HepG2 (cell line): ENCODE data around the gene STAG3. TPM values are rescaled to one million over a fixed set of nuclear protein-coding genes. Genes with fewer than 3 reads are reported as not detected.

Experiments used
- CREB1 ChIP-seq, 2 experiments: fragments of 450-650 bp in 1 of 2; IDR thresholded peaks; 2 replicates each; pipeline ENCODE4 v1.6.1; 2016 to 2017; ENCODE audit warnings: control low read depth in 1 of 2, mild to moderate bottlenecking in 1 of 2, missing compliant biosample characterization in 1 of 2, missing genetic modification characterization in 1 of 2
- EP300 ChIP-seq, 3 experiments: sonication (generic) in 1 of 3; formaldehyde crosslinking in 1 of 3; IDR thresholded peaks; 2 replicates each; pipeline versions ENCODE4 v1.5.1 to v1.6.1; 2011 to 2020; ENCODE audit warnings: low read depth in 2 of 3, low read length in 2 of 3, borderline replicate concordance in 1 of 3, improper control_type of control experiment in 1 of 3, mild to moderate bottlenecking in 1 of 3, missing genetic modification reagents in 1 of 3, moderate library complexity in 1 of 3
- GABPA ChIP-seq, 2 experiments: IDR thresholded peaks; 2 replicates each; pipeline ENCODE4 v1.6.1; 2011 to 2016; ENCODE audit warnings: low read depth in 2 of 2, low read length in 1 of 2, missing biosample characterization in 1 of 2, missing genetic modification characterization in 1 of 2
- HDAC2 ChIP-seq: sonication (generic); formaldehyde crosslinking; IDR thresholded peaks from 2 replicates; pipeline ENCODE4 v1.4.0; 2020; ENCODE audit warnings: missing genetic modification reagents
- HOXD1 ChIP-seq: sonication (generic); formaldehyde crosslinking; IDR thresholded peaks from 2 replicates; pipeline ENCODE4 v1.5.0; 2020; ENCODE audit warnings: missing genetic modification reagents
- NR3C1 ChIP-seq: sonication (generic); formaldehyde crosslinking; IDR thresholded peaks from 2 replicates; pipeline ENCODE4 v1.4.0; 2020; ENCODE audit warnings: missing genetic modification reagents
- SP2 ChIP-seq: sonication (generic); formaldehyde crosslinking; IDR thresholded peaks from 2 replicates; pipeline ENCODE4 v1.5.1; 2020; ENCODE audit warnings: mild to moderate bottlenecking, missing genetic modification reagents
- YEATS2 ChIP-seq: sonication (generic); formaldehyde crosslinking; IDR thresholded peaks from 2 replicates; pipeline ENCODE4 v1.4.0; 2020; ENCODE audit warnings: missing genetic modification reagents, borderline replicate concordance
- YEATS4 ChIP-seq: sonication (generic); formaldehyde crosslinking; IDR thresholded peaks from 2 replicates; pipeline ENCODE4 v1.4.0; 2020; ENCODE audit warnings: missing genetic modification reagents, borderline replicate concordance
- ZNF331 ChIP-seq: sonication (generic); formaldehyde crosslinking; IDR thresholded peaks from 2 replicates; pipeline ENCODE4 v1.4.0; 2020; ENCODE audit warnings: missing genetic modification reagents
- ZNF335 ChIP-seq: sonication (generic); formaldehyde crosslinking; IDR thresholded peaks from 2 replicates; pipeline ENCODE4 v1.4.0; 2020; ENCODE audit warnings: missing genetic modification reagents
- ZNF737 ChIP-seq: sonication (generic); formaldehyde crosslinking; IDR thresholded peaks from 2 replicates; pipeline ENCODE4 v1.5.0; 2020; ENCODE audit warnings: missing genetic modification reagents, mild to moderate bottlenecking, borderline replicate concordance
- polyA plus RNA-seq, 8 experiments: library from polyadenylated mRNA; depleted of rRNA in 3 of 8; stranded (reverse) in 7 of 8; unstranded in 1 of 8; fragments of >200 nt; fragmentation: Illumina TruSeq in 4 of 8; extraction: Trizol in 4 of 8; gene quantifications; 2 replicates each; pipeline versions ENCODE4 v1.2.1 to v1.2.3, GENCODE V29; 2011 to 2016; ENCODE audit warnings: low read depth in 4 of 8, missing spikeins in 1 of 8, mixed read lengths in 1 of 8; ENCODE audit not compliant: insufficient read depth in 1 of 8
- total RNA-seq, 5 experiments: library from RNA; depleted of rRNA; stranded (reverse); fragments of >200 nt; fragmentation: Illumina TruSeq; extraction: Trizol; gene quantifications; 2 replicates each; pipeline ENCODE4 v1.2.3, GENCODE V29; 2016; ENCODE audit warnings: low read depth in 1 of 5
- TF ChIP-seq, protein P1 (sequence below): sonication (generic); formaldehyde crosslinking; IDR thresholded peaks from 2 replicates; pipeline ENCODE4 v1.4.0; 2020; ENCODE audit warnings: low read depth, missing genetic modification reagents
- TF ChIP-seq, protein P2 (sequence below), 2 experiments: fragments of 450-650 bp in 1 of 2; sonication (generic) in 1 of 2; formaldehyde crosslinking; IDR thresholded peaks; 2 replicates each; pipeline versions ENCODE4 v1.5.0 to v1.8.0; 2020 to 2022; ENCODE audit warnings: mild to moderate bottlenecking in 1 of 2, missing genetic modification reagents in 1 of 2
- TF ChIP-seq, protein P3 (sequence below): IDR thresholded peaks from 2 replicates; pipeline ENCODE4 v1.4.0; 2020; ENCODE audit warnings: mild to moderate bottlenecking, missing genetic modification reagents

STAG3 gene
- total and polyA plus RNA-seq, 2 of the 13 experiments (the other 11 are each of a cell fraction or from before 2014, with no cell fraction given), result 0.09 to 0.33 TPM

DNA sequence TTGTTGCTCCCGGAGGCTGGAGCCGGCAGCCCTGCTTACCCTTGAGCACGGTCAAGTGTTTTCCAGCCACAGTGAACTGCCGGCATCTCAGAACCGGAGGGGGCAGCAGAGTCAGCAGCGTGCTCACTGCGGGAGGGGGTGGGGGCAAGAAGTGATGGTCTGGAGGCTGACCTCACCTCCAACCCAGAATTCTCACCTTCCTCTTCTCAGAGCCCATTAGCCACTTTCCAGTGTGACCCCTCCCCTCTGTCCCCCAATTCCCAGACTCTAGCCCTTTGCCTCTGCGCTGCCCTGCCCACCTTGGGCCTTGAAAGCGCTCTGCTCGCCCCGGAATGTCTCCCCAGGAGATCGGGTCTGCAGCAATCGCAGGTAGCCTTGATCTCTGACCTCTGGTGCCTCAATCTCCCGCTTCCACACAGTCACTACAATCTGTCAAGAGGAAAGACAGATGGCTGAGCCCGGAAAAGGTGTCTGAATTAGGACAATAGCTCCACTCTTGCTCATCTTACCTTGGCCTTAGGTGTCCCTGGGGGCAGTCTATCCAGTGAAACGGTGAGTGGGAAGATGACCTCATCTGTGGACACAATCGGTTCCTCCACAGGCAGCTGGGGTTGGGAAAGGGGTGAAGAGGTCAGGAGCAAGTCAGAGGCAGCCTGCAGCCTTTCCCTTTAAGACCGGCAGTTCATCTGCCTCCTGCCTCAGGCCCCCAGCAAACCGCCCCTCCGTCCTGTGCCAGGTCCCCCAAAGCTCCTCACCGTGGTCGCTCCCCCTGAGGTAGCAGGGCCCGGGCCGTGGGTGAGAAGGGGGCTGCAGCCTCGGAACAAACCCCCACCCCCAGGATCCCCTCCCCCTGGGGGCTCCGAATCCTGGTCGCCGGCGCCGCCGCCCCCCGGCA, 20.1 kb upstream of the STAG3 start (continued):
- TF ChIP-seq, protein P1, sequence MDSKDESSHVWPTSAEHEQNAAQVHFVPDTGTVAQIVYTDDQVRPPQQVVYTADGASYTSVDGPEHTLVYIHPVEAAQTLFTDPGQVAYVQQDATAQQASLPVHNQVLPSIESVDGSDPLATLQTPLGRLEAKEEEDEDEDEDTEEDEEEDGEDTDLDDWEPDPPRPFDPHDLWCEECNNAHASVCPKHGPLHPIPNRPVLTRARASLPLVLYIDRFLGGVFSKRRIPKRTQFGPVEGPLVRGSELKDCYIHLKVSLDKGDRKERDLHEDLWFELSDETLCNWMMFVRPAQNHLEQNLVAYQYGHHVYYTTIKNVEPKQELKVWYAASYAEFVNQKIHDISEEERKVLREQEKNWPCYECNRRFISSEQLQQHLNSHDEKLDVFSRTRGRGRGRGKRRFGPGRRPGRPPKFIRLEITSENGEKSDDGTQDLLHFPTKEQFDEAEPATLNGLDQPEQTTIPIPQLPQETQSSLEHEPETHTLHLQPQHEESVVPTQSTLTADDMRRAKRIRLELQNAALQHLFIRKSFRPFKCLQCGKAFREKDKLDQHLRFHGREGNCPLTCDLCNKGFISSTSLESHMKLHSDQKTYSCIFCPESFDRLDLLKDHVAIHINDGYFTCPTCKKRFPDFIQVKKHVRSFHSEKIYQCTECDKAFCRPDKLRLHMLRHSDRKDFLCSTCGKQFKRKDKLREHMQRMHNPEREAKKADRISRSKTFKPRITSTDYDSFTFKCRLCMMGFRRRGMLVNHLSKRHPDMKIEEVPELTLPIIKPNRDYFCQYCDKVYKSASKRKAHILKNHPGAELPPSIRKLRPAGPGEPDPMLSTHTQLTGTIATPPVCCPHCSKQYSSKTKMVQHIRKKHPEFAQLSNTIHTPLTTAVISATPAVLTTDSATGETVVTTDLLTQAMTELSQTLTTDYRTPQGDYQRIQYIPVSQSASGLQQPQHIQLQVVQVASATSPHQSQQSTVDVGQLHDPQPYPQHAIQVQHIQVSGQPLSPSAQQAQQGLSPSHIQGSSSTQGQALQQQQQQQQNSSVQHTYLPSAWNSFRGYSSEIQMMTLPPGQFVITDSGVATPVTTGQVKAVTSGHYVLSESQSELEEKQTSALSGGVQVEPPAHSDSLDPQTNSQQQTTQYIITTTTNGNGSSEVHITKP (CRISPR knock-in tag), result 0 out of 2 replicates have a peak, but pooled peaks have one; percentile 12
- no peak for TF ChIP-seq ZNF331 (CRISPR knock-in tag)
- TF ChIP-seq, protein P2, sequence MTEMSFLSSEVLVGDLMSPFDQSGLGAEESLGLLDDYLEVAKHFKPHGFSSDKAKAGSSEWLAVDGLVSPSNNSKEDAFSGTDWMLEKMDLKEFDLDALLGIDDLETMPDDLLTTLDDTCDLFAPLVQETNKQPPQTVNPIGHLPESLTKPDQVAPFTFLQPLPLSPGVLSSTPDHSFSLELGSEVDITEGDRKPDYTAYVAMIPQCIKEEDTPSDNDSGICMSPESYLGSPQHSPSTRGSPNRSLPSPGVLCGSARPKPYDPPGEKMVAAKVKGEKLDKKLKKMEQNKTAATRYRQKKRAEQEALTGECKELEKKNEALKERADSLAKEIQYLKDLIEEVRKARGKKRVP (CRISPR knock-in tag; IDR thresholded peaks at IDR 0.05), result peak in 1 of 2 experiments; percentile 52; a peak in 1 of 4 replicates
- TF ChIP-seq HDAC2, result peak; percentile 43; the same call in 1 of the 2 replicates
- 0 out of 2 replicates have a peak, but pooled peaks have one; percentile 38 for TF ChIP-seq HOXD1 (CRISPR knock-in tag)
- TF ChIP-seq ZNF335, result peak; percentile 56; the same call in 1 of the 2 replicates
- TF ChIP-seq, protein P3, sequence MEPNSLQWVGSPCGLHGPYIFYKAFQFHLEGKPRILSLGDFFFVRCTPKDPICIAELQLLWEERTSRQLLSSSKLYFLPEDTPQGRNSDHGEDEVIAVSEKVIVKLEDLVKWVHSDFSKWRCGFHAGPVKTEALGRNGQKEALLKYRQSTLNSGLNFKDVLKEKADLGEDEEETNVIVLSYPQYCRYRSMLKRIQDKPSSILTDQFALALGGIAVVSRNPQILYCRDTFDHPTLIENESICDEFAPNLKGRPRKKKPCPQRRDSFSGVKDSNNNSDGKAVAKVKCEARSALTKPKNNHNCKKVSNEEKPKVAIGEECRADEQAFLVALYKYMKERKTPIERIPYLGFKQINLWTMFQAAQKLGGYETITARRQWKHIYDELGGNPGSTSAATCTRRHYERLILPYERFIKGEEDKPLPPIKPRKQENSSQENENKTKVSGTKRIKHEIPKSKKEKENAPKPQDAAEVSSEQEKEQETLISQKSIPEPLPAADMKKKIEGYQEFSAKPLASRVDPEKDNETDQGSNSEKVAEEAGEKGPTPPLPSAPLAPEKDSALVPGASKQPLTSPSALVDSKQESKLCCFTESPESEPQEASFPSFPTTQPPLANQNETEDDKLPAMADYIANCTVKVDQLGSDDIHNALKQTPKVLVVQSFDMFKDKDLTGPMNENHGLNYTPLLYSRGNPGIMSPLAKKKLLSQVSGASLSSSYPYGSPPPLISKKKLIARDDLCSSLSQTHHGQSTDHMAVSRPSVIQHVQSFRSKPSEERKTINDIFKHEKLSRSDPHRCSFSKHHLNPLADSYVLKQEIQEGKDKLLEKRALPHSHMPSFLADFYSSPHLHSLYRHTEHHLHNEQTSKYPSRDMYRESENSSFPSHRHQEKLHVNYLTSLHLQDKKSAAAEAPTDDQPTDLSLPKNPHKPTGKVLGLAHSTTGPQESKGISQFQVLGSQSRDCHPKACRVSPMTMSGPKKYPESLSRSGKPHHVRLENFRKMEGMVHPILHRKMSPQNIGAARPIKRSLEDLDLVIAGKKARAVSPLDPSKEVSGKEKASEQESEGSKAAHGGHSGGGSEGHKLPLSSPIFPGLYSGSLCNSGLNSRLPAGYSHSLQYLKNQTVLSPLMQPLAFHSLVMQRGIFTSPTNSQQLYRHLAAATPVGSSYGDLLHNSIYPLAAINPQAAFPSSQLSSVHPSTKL (CRISPR knock-in tag), result 0 out of 2 replicates have a peak, but pooled peaks have one; percentile 28
- TF ChIP-seq GABPA (IDR thresholded peaks at IDR 0.05; ENCODE audit: low read depth, low read length), result no peak
- no peak; the same call in 1 of the 2 replicates for TF ChIP-seq GABPA (CRISPR knock-in tag; IDR thresholded peaks at IDR 0.05; ENCODE audit: low read depth)
- peak in 1 of 2 experiments; percentile 28; a peak in 2 of 4 replicates for TF ChIP-seq EP300 (IDR thresholded peaks at IDR 0.05; ENCODE audit: low read depth in 2 of 2, low read length in 2 of 2)
- peak; percentile 61; the same call in 1 of the 2 replicates for TF ChIP-seq EP300 (CRISPR knock-in tag; IDR thresholded peaks at IDR 0.05; ENCODE audit: borderline replicate concordance)
- no peak for TF ChIP-seq ZNF737 (CRISPR knock-in tag)
- TF ChIP-seq NR3C1 (CRISPR knock-in tag), result no peak
- TF ChIP-seq CREB1 (IDR thresholded peaks at IDR 0.05), result 0 out of 2 replicates have a peak, but pooled peaks have one; percentile 6
- TF ChIP-seq CREB1 (CRISPR knock-in tag; IDR thresholded peaks at IDR 0.05), result no peak
- peak; percentile 18; the same call in 1 of the 2 replicates for TF ChIP-seq YEATS2 (CRISPR knock-in tag)
- TF ChIP-seq YEATS4 (CRISPR knock-in tag), result no peak
- no peak for TF ChIP-seq SP2
